ENCODE results near the gene VAC14. TPM values are rescaled to one million over a fixed set of nuclear protein-coding genes. Genes with fewer than 3 reads are reported as not detected.
A peak's percentile ranks its signal among the peaks of the same experiment; 100 is the strongest.
"Not testable (repeated sequence)": the region's sequence is repeated elsewhere in the genome, so short reads cannot be mapped to it uniquely, and the experiment has no call there.

The VAC14 gene
- total RNA-seq, 1 experiment from 2014 or later: 92.3 TPM

GRCh38 chr16:70744366-70744765 is 56.6 kb downstream of the VAC14 start:
- no peak for DNase-seq (ENCODE audit: low spot score)

- DNase-seq (ENCODE audit: low spot score): no peak
Measured at GRCh38 chr16:70743791-70744190, 57.2 kb downstream of the VAC14 start.

- not testable (repeated sequence) for DNase-seq (ENCODE audit: low spot score)
Measured at GRCh38 chr16:70742967-70743366, 58.0 kb downstream of the VAC14 start.

DNA sequence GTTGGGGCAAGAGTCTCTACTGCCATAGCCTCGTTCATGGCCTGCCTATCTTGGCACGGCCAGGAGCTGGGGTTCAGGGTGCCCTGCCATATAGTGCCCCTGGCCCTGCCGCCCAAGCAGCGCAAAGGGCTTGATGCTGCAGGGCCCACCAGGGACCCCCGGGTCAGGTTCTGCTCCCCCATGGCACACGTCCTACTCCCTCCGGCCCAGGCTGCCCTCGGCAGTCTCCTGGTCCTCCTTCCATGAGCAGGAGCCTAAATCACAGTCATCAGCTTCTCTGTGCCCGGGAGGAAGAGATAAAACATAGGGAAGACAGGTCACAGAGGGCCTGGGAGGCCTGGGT is 59.2 kb downstream of the VAC14 start:
- DNase-seq (ENCODE audit: low spot score): no peak

- DNase-seq (ENCODE audit: low spot score): peak; percentile 53
Measured at GRCh38 chr16:70740914-70741782, 59.8 kb downstream of the VAC14 start.

GRCh38 chr16:70740174-70740913 is 60.6 kb downstream of the VAC14 start:
- no peak for DNase-seq (ENCODE audit: low spot score)

GRCh38 chr16:70739389-70739788 is 61.6 kb downstream of the VAC14 start:
- DNase-seq (ENCODE audit: low spot score): no peak

- peak; percentile 48 for DNase-seq (ENCODE audit: low spot score)
Measured at GRCh38 chr16:70738083-70738977, 62.6 kb downstream of the VAC14 start.

GRCh38 chr16:70737377-70738082 is 63.4 kb downstream of the VAC14 start:
- DNase-seq (ENCODE audit: low spot score): no peak

DNA sequence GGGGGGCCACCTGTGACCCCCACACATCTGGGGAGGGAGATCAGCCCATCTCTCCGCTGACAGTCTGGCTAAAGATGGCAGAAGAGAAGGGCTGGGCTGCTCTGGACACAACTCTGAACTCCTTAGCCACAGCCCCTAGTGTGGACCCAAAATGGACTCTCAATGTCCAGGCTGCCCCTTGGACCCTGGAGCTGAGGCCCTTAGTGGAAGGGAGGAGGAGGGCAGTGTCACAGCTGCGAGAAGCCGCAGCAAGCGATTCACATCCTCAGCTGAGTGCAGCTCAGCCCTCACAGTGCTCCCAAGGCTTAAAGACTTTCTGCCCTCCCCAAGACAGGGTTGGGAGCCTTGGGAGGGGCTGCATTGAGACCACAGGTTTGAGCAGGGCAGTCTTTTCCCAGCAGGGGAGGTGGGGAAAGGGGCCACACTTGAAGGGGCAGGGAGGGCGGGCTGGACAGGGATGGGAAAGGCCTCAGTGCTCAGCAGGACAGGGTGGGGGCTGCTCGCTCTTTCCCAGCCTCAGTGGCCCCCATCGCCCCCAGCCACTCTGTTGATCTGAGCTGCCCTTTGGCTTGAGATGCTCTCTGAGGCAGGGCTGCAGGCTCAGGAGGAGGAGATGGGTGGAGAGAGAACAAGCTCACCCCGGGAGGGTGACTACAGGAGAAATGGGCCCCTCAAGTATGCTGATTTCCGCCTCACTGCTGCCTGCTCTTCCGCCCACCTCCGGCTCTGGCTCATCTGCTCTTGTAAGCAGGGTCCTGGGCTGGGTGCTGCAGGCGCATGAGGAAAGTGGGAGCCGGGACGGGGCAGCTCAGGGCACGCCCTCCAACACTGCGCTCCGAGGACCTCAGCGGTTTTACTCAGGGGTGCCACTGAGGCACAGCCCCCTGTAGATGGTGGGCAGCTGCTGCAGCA is 64.2 kb downstream of the VAC14 start:
- DNase-seq (ENCODE audit: low spot score): no peak

- DNase-seq (ENCODE audit: low spot score): no peak
Measured at GRCh38 chr16:70735141-70735979, 65.6 kb downstream of the VAC14 start.

GRCh38 chr16:70734522-70735095 is 66.3 kb downstream of the VAC14 start:
- no peak for DNase-seq (ENCODE audit: low spot score)

- no peak for DNase-seq (ENCODE audit: low spot score)
Measured at GRCh38 chr16:70730944-70731343, 70.0 kb downstream of the VAC14 start.

DNA sequence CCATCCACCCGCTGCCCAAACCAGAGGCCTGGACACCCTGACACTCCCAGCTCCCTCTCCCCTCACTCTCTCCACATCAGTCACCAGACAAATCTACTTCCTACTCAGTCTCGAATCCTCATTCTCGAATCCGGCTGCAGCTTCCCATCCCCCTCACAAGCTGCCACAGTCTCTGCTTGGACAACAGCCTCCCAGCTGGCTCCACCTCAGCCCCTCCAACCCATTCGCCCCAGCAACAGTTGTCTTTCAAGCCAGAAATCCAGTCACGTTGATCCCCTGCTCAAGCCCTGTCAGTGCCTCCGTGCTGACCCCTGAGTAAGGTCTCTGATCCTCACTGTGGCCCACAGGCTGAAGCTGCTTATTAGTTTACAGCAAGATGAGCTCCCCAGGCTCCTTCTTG is 70.9 kb downstream of the VAC14 start:
- DNase-seq (ENCODE audit: low spot score): no peak

DNA sequence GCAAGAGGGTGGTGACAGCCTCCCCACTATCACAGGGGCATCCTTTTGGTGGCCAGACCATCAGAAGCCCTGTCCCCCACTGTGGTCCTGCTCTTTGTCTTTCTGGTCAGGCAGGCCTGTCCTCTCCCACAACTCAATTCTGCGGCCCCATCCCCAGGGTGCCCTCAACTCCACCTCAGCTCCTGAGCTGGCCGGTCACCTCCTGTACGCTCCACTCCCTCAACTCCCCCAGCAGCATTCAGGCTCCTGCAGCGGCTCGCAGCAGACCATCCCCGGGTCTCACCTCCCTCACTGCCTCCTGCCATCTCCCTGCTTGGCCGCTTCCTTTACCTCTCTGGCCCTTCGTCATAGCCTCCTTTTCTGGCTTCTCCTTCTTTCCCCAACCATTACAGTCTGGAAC is 71.7 kb downstream of the VAC14 start:
- DNase-seq (ENCODE audit: low spot score): no peak

GRCh38 chr16:70728150-70728549 is 72.8 kb downstream of the VAC14 start:
- no peak for DNase-seq (ENCODE audit: low spot score)

DNA sequence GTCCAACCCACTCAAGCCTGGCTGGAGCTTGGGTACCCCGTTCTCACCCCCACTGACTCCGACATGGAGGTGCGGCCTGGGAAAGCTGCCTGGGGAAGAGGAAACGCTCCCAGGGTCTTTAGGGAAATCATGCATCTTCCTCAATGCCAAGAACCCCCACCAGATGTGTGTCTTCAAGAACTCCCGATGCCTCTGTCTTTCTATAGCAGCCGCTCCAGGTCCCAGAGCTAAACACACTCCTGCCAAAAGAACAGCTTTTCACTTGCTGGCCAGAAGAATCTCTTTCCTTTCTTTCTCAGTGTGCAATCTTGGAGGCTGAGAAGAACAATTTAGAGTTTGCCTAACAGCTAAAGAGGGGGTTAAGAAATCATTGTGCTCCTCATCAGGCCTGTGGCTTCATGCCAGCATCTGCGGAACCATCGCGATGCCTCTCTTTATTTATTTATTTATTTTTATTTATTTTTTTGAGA is 74.0 kb downstream of the VAC14 start:
- DNase-seq (ENCODE audit: low spot score): no peak

GRCh38 chr16:70725912-70726828 is 74.8 kb downstream of the VAC14 start:
- no peak for DNase-seq (ENCODE audit: low spot score)
